ENCODE data around the gene RALGPS1. TPM values are rescaled to one million over a fixed set of nuclear protein-coding genes. Genes with fewer than 3 reads are reported as not detected.

Gene RALGPS1
- total RNA-seq, 4 donors from 2014 or later: 4.6 to 11.9 (median 10.0) TPM

DNA sequence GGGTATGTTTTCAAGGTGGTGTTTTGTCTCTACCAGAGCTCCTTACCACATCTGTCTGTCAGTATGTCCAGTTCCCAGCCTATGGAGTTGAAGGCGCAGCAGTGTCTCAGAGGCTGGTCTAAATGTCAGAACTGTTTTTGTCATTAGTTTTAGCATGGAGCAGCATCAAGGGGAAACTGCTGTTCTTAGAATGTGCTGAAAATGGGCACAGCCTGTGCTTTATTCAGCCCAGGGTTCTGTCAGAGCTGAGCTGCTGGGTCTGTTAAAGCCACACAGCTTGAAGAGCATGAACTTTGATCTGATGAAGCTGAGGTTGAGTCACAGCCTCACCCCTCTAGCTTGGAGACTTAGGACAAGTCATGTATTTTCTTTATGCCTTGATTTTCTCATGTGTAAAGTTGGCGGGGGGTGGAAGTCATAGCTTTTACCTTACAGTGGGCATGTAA is 71.9 kb downstream of the RALGPS1 start:
- H3K27ac ChIP-seq (replicated peaks in 1 of 4): no peak overlapping the region
- TF ChIP-seq, protein P1, sequence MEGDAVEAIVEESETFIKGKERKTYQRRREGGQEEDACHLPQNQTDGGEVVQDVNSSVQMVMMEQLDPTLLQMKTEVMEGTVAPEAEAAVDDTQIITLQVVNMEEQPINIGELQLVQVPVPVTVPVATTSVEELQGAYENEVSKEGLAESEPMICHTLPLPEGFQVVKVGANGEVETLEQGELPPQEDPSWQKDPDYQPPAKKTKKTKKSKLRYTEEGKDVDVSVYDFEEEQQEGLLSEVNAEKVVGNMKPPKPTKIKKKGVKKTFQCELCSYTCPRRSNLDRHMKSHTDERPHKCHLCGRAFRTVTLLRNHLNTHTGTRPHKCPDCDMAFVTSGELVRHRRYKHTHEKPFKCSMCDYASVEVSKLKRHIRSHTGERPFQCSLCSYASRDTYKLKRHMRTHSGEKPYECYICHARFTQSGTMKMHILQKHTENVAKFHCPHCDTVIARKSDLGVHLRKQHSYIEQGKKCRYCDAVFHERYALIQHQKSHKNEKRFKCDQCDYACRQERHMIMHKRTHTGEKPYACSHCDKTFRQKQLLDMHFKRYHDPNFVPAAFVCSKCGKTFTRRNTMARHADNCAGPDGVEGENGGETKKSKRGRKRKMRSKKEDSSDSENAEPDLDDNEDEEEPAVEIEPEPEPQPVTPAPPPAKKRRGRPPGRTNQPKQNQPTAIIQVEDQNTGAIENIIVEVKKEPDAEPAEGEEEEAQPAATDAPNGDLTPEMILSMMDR (IDR thresholded peaks at IDR 0.05): no peak
- TF ChIP-seq POLR2AphosphoS5 (IDR thresholded peaks at IDR 0.05) (no peak), EP300 (IDR thresholded peaks at IDR 0.05) (no peak), POLR2A (IDR thresholded peaks at IDR 0.05; ENCODE audit: low read depth) (no peak)
- no peaks in the 10 kb centered on the region for H3K9me3 ChIP-seq
- no peak for DNase-seq (ENCODE audit: extremely low spot score)
- no peaks in the 10 kb centered on the region for H3K27me3 ChIP-seq
- intact Hi-C loops (cut with DNase I): no loop called here
- no peak overlapping the region for H3K4me3 ChIP-seq
- H3K4me1 ChIP-seq: peaks cover 14 to 45% (median 41%) of the 10 kb centered on the region in 4 donors
- 100% methylated on average over 2 of the region's 2 CpGs for WGBS
- H3K36me3 ChIP-seq: peaks cover 0 to 5% (median 2%) of the 10 kb centered on the region in 4 donors

DNA sequence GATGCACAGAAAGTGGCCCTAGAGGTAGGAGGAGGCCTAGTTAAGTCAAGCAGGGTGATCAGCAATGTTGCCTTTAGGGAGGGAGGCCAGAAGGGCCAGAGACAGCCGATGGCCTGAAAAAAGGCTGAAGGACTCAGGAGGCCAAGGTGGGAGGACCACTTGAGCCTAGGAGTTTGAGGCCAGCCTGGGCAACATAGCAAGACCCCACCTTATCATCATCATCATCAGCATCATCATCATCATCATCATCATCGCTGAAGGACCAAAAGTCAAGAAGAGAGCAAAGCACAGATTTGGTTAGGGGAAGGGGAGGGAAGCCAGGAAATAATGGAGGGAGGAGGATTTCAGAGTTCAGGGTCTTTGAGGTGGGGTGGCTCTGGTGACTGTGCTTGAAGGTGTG is 74.3 kb downstream of the RALGPS1 start:
- Histone ChIP-seq H3K9me3 (peaks cover 0 to 8% (median 2%) of the 10 kb centered on the region in 4 donors), H3K4me3 (no peak overlapping the region), H3K4me1 (peaks cover 14 to 45% (median 41%) of the 10 kb centered on the region in 4 donors), H3K27me3 (no peaks in the 10 kb centered on the region), H3K36me3 (peaks cover 0 to 5% (median 2%) of the 10 kb centered on the region in 4 donors), H3K27ac (replicated peaks in 1 of 4) (no peak overlapping the region)
- TF ChIP-seq EP300 (IDR thresholded peaks at IDR 0.05): no peak
- TF ChIP-seq POLR2AphosphoS5 (IDR thresholded peaks at IDR 0.05): no peak
- TF ChIP-seq POLR2A (IDR thresholded peaks at IDR 0.05; ENCODE audit: low read depth): no peak
- TF ChIP-seq, protein P1 (IDR thresholded peaks at IDR 0.05): no peak
- WGBS: 95% methylated on average over 2 of the region's 2 CpGs
- no peak for DNase-seq (ENCODE audit: extremely low spot score)
- intact Hi-C loops (cut with DNase I): no loop called here

DNA sequence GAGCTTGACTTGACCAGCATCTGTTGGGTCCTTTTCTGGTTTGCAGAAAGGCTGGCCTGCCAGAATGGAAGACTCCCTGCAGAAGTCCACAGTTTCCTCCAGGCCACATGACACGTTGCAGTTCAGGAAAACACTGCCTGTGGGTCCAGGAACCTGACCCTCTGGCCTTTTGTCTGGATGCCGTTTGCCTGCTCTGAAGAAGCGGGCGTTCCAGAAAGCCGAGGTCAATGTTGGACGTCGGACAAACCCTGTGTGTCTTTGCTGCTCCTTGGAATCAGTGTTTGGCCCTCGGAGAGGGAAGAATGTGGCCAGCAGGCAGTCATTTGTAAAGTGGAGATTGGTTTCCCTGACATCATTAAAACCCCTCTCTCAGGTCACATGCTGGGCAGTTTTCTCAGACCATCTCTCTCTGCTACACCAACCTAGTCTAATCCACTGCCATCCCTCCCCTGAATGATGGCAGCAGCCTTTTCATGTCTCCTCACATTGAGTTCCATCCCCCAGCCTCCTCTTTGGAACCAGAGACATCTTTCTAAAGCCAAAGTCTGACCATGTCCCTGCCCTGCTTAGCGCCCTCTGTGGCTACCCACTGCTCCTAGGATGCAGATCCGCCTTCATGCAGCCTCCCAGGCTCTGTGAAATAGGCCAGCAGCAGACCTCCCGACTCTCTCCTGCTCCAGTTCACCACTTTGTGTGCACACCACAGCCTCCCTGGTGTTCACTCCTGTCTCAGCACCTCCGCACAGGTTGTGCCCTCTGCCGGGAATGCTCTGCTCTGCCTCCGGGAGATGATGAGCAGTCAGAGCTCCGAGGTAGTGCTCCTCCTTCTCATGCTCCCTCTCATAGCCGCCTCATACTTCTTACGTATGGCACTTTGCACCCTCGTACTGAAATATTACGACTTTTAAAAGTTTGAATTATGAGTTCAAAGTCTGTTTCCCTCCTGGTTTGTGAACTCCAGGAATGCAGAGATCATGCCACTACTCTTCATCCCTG is 75.6 kb downstream of the RALGPS1 start:
- Histone ChIP-seq H3K4me1 (peaks cover 14 to 35% (median 34%) of the 10 kb centered on the region in 4 donors), H3K9me3 (peaks cover 0 to 8% (median 2%) of the 10 kb centered on the region in 4 donors), H3K27me3 (no peaks in the 10 kb centered on the region), H3K27ac (replicated peaks in 1 of 4) (peak overlapping the region; percentile 46 to 64 (median 56)), H3K36me3 (peaks cover 0 to 5% (median 2%) of the 10 kb centered on the region in 4 donors), H3K4me3 (no peak overlapping the region)
- peak; percentile 92 for DNase-seq (ENCODE audit: extremely low spot score)
- WGBS: 74% methylated on average over 19 of the region's 19 CpGs
- TF ChIP-seq POLR2AphosphoS5 (IDR thresholded peaks at IDR 0.05) (peak in 1 of 2 donors; percentile 58), POLR2A (IDR thresholded peaks at IDR 0.05; ENCODE audit: low read depth) (no peak)
- intact Hi-C loops (cut with DNase I): no loop called here

DNA sequence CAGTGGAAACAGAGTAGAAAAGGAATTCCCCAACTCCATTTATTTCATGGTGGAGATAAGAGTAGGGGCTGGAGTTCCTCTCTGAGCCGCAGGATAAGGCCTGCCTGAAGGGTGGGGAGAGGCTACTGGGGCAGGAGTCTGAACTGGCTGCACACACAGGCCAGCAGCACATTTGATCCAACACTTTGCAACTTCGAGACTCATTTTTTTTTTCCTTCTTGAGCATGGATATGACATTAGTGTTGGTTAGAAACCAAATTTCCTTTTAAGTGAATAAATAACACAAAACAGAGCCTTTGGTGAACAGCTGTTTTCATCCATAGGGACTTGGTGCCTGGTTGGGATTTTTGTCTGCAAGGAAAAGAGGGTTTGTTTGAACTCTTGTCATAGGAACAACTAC is 76.6 kb downstream of the RALGPS1 start:
- Histone ChIP-seq H3K36me3 (peaks cover 0 to 5% (median 2%) of the 10 kb centered on the region in 4 donors), H3K4me3 (no peak overlapping the region), H3K4me1 (peaks cover 7 to 25% (median 24%) of the 10 kb centered on the region in 4 donors), H3K27me3 (no peaks in the 10 kb centered on the region), H3K27ac (replicated peaks in 1 of 4) (peak overlapping the region in 3 of 4 donors; percentile 54 to 64 (median 57)), H3K9me3 (peaks cover 0 to 8% (median 2%) of the 10 kb centered on the region in 4 donors)
- DNase-seq (ENCODE audit: extremely low spot score): no peak
- 54% methylated on average over 2 of the region's 2 CpGs for WGBS
- intact Hi-C loops (cut with DNase I): no loop called here
- TF ChIP-seq POLR2A (IDR thresholded peaks at IDR 0.05; ENCODE audit: low read depth) (no peak), EP300 (IDR thresholded peaks at IDR 0.05) (no peak), POLR2AphosphoS5 (IDR thresholded peaks at IDR 0.05) (no peak)
- TF ChIP-seq, protein P1 (IDR thresholded peaks at IDR 0.05): no peak

DNA sequence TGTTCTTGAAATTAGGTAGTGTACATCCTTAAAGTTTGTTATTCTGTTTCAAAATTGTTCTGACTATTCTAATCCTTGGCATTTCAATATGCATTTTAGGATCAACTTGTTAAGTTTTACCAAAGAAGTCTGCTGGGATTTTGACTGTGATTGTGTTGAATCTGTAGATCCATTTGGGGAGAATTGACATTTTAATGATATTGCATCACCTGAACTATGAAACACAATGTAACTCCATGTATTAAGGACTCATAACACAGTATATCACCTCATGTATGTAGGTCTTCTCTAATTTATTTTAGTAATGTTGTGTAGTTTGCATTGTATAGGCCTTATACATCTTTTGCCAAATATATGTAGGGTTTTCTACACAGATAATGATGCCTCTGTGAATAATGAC is 77.8 kb downstream of the RALGPS1 start:
- Histone ChIP-seq H3K27me3 (no peaks in the 10 kb centered on the region), H3K4me1 (peaks cover 0 to 22% (median 15%) of the 10 kb centered on the region in 4 donors), H3K4me3 (no peak overlapping the region), H3K36me3 (peaks cover 0 to 5% (median 2%) of the 10 kb centered on the region in 4 donors), H3K9me3 (peaks cover 0 to 8% (median 2%) of the 10 kb centered on the region in 4 donors), H3K27ac (replicated peaks in 1 of 4) (no peak overlapping the region)
- intact Hi-C loops (cut with DNase I): no loop called here
- DNase-seq (ENCODE audit: extremely low spot score): no peak
- TF ChIP-seq EP300 (IDR thresholded peaks at IDR 0.05) (no peak), POLR2AphosphoS5 (IDR thresholded peaks at IDR 0.05) (no peak)
- TF ChIP-seq, protein P1 (IDR thresholded peaks at IDR 0.05): no peak
